NCI-H69 (cell line): ENCODE results near the gene CST8.
A peak's percentile ranks its signal among the peaks of the same experiment; 100 is the strongest.

Experiments
- DNase-seq: peaks from one replicate; lab custom pipeline; 2025; lab: John Stamatoyannopoulos, UW

The CST8 gene

GRCh38 chr20:23476015-23476754, 14.7 kb upstream of the CST8 start:
- DNase-seq: no peak

- DNase-seq: peak; percentile 62
Measured at GRCh38 chr20:23477223-23477622, 13.7 kb upstream of the CST8 start.

- no peak for DNase-seq
Measured at GRCh38 chr20:23479043-23479442, 11.9 kb upstream of the CST8 start.

GRCh38 chr20:23482138-23482537, 8.8 kb upstream of the CST8 start:
- no peak for DNase-seq

- no peak for DNase-seq
Measured at GRCh38 chr20:23484081-23484480, 6.8 kb upstream of the CST8 start.

- DNase-seq: no peak
Measured at GRCh38 chr20:23488470-23488869, 2.4 kb upstream of the CST8 start.

GRCh38 chr20:23488996-23489395, 1.9 kb upstream of the CST8 start:
- no peak for DNase-seq

GRCh38 chr20:23492292-23492691, 1.4 kb downstream of the CST8 start:
- no peak for DNase-seq

GRCh38 chr20:23493172-23493772, 2.4 kb downstream of the CST8 start:
- no peak for DNase-seq

- DNase-seq: no peak
Measured at GRCh38 chr20:23497536-23497935, 6.6 kb downstream of the CST8 start.

- no peak for DNase-seq
Measured at GRCh38 chr20:23501926-23502325, 11.0 kb downstream of the CST8 start.

- DNase-seq: peak; percentile 11
Measured at GRCh38 chr20:23503649-23504048, 12.7 kb downstream of the CST8 start.

- no peak for DNase-seq
Measured at GRCh38 chr20:23507346-23507745, 16.4 kb downstream of the CST8 start.

GRCh38 chr20:23508449-23509229, 17.7 kb downstream of the CST8 start:
- no peak for DNase-seq

- DNase-seq: no peak
Measured at GRCh38 chr20:23509247-23509913, 18.5 kb downstream of the CST8 start.

- DNase-seq: no peak
Measured at GRCh38 chr20:23510000-23510590, 19.2 kb downstream of the CST8 start.

GRCh38 chr20:23513164-23513563, 22.2 kb downstream of the CST8 start:
- DNase-seq: no peak

- DNase-seq: no peak
Measured at GRCh38 chr20:23514848-23515247, 23.9 kb downstream of the CST8 start.

GRCh38 chr20:23515250-23515939, 24.5 kb downstream of the CST8 start:
- no peak for DNase-seq

GRCh38 chr20:23517719-23518118, 26.8 kb downstream of the CST8 start:
- no peak for DNase-seq

- DNase-seq: no peak
Measured at GRCh38 chr20:23519556-23519955, 28.6 kb downstream of the CST8 start.

- DNase-seq: peak; percentile 29
Measured at GRCh38 chr20:23520185-23520584, 29.3 kb downstream of the CST8 start.
